ENCODE results near the gene ITK. TPM values are rescaled to one million over a fixed set of nuclear protein-coding genes. Genes with fewer than 3 reads are reported as not detected.

Gene ITK
- total RNA-seq, 1 donor from 2014 or later: not detected

GRCh38 chr5:157165261-157165660 lies 15.4 kb upstream of the ITK start:
- no peak for TF ChIP-seq CTCF (IDR thresholded peaks at IDR 0.05; ENCODE audit: unreplicated experiment)
- Mint-ChIP-seq H3K4me3 (ENCODE audit: low read depth) (no peak overlapping the region), H3K27ac (no peak overlapping the region), H3K27me3 (no peaks in the 10 kb centered on the region), H3K9me3 (ENCODE audit: low read depth) (peaks cover 4% of the 10 kb centered on the region), H3K4me1 (ENCODE audit: low read depth) (no peaks in the 10 kb centered on the region), H3K36me3 (ENCODE audit: insufficient read depth) (no peaks in the 10 kb centered on the region)
- DNase-seq (ENCODE audit: low spot score, unreplicated experiment): no peak

GRCh38 chr5:157165668-157166067 lies 15.0 kb upstream of the ITK start:
- Mint-ChIP-seq H3K9me3 (ENCODE audit: low read depth) (peaks cover 8% of the 10 kb centered on the region), H3K27me3 (no peaks in the 10 kb centered on the region), H3K4me3 (ENCODE audit: low read depth) (no peak overlapping the region), H3K36me3 (ENCODE audit: insufficient read depth) (no peaks in the 10 kb centered on the region), H3K27ac (no peak overlapping the region), H3K4me1 (ENCODE audit: low read depth) (no peaks in the 10 kb centered on the region)
- no peak for DNase-seq (ENCODE audit: low spot score, unreplicated experiment)
- no peak for TF ChIP-seq CTCF (IDR thresholded peaks at IDR 0.05; ENCODE audit: unreplicated experiment)

- H3K36me3 Mint-ChIP-seq (ENCODE audit: insufficient read depth): no peaks in the 10 kb centered on the region
- H3K27ac Mint-ChIP-seq: no peak within 1 kb of the TSS
- H3K4me3 Mint-ChIP-seq (ENCODE audit: low read depth): no peak within 1 kb of the TSS
- DNase-seq (ENCODE audit: low spot score, unreplicated experiment): no peak
- no peak for TF ChIP-seq CTCF (IDR thresholded peaks at IDR 0.05; ENCODE audit: unreplicated experiment)
- peaks cover 12% of the 10 kb centered on the region for H3K9me3 Mint-ChIP-seq (ENCODE audit: low read depth)
- no peaks in the 10 kb centered on the region for H3K27me3 Mint-ChIP-seq
- no peaks in the 10 kb centered on the region for H3K4me1 Mint-ChIP-seq (ENCODE audit: low read depth)
These were observed 14.1 kb upstream of the ITK start, which contains the start of gene GARIN3 for GRCh38 chr5:157166214-157167213. Gene GARIN3 (minus strand): TSS chr5:157166264. CDS start chr5:157166168, 96 bp downstream.

GRCh38 chr5:157167214-157167621 lies 13.4 kb upstream of the ITK start:
- no peak for DNase-seq (ENCODE audit: low spot score, unreplicated experiment)
- Mint-ChIP-seq H3K36me3 (ENCODE audit: insufficient read depth) (no peaks in the 10 kb centered on the region), H3K9me3 (ENCODE audit: low read depth) (peaks cover 12% of the 10 kb centered on the region), H3K4me3 (ENCODE audit: low read depth) (no peak overlapping the region), H3K27ac (no peak overlapping the region), H3K4me1 (ENCODE audit: low read depth) (no peaks in the 10 kb centered on the region), H3K27me3 (no peaks in the 10 kb centered on the region)
- no peak for TF ChIP-seq CTCF (IDR thresholded peaks at IDR 0.05; ENCODE audit: unreplicated experiment)

- H3K4me3 Mint-ChIP-seq (ENCODE audit: low read depth): no peak overlapping the region
- no peak for DNase-seq (ENCODE audit: low spot score, unreplicated experiment)
- no peak for TF ChIP-seq CTCF (IDR thresholded peaks at IDR 0.05; ENCODE audit: unreplicated experiment)
- H3K36me3 Mint-ChIP-seq (ENCODE audit: insufficient read depth): no peaks in the 10 kb centered on the region
- no peaks in the 10 kb centered on the region for H3K27me3 Mint-ChIP-seq
- H3K27ac Mint-ChIP-seq: no peak overlapping the region
- peaks cover 12% of the 10 kb centered on the region for H3K9me3 Mint-ChIP-seq (ENCODE audit: low read depth)
- H3K4me1 Mint-ChIP-seq (ENCODE audit: low read depth): no peaks in the 10 kb centered on the region
These were observed 12.4 kb upstream of the ITK start for GRCh38 chr5:157168286-157168685.
